IMR-90 (cell line): ENCODE measurements around the gene GNPTG. TPM values are rescaled to one million over a fixed set of nuclear protein-coding genes. Genes with fewer than 3 reads are reported as not detected.

Source experiments
- ATAC-seq: fragments of 200-7000 bp; cut with Tn5 transposase; 2 replicates; pipeline ENCODE4 v1.9.1; 2020; ENCODE audit warnings: low read depth, mild to moderate bottlenecking, moderate library complexity
- BruUV-seq: library from RNA; stranded (reverse); fragments of 400-500 nt; replicated peaks from 2 replicates; lab custom pipeline; 2021; lab: Mats Ljungman, UMichigan
- CTCF ChIA-PET: fragments of 300-600 bp; formaldehyde crosslinking; extraction: SDS; loops from one replicate; lab custom pipeline; 2021; ENCODE audit warnings: antibody characterized with exemption; lab: Yijun Ruan, JAX
- POLR2A ChIA-PET: fragments of 300-600 bp; sonication (Branson Sonifier 250); formaldehyde crosslinking; loops from one replicate; lab custom pipeline; 2022; ENCODE audit warnings: antibody characterized with exemption; ENCODE audit not compliant: unreplicated experiment; lab: Charles Lee
- DNase-seq: peaks from one replicate; pipeline ENCODE4 v3.0.0; 2013
- H2AFZ ChIP-seq: replicated peaks from 2 replicates; pipeline ENCODE3; 2013; ENCODE audit warnings: low read length, mild to moderate bottlenecking; ENCODE audit not compliant: poor library complexity
- H2AK5ac ChIP-seq: 2 replicates; pipeline ENCODE4 v1.6.1; 2013; ENCODE audit warnings: low read depth, low read length, inconsistent platforms
- H2AK9ac ChIP-seq: replicated peaks from 2 replicates; pipeline ENCODE3; 2013; ENCODE audit warnings: mild to moderate bottlenecking, low read depth, low read length, moderate library complexity; ENCODE audit not compliant: poor library complexity
- H2BK120ac ChIP-seq: 2 replicates; pipeline ENCODE4 v1.6.1; 2013; ENCODE audit warnings: low read depth, low read length, inconsistent platforms
- H2BK15ac ChIP-seq: 3 replicates; pipeline ENCODE4 v1.6.1; 2013; ENCODE audit warnings: low read depth, low read length, inconsistent platforms
- H2BK20ac ChIP-seq: 2 replicates; pipeline ENCODE4 v1.6.1; 2013; ENCODE audit warnings: low read depth, mild to moderate bottlenecking, inconsistent platforms, low read length, moderate library complexity
- H2BK5ac ChIP-seq: 2 replicates; pipeline ENCODE4 v1.6.1; 2013; ENCODE audit warnings: mild to moderate bottlenecking, low read depth, low read length, inconsistent platforms; ENCODE audit not compliant: poor library complexity, severe bottlenecking
- H3K14ac ChIP-seq: replicated peaks from 2 replicates; pipeline ENCODE4 v1.6.1; 2013; ENCODE audit warnings: low read depth, low read length, inconsistent platforms
- H3K18ac ChIP-seq: 2 replicates; pipeline ENCODE4 v1.6.1; 2013; ENCODE audit warnings: low read depth, low read length, control low read depth
- H3K23ac ChIP-seq: 2 replicates; pipeline ENCODE4 v1.6.1; 2013; ENCODE audit warnings: low read depth, low read length, inconsistent platforms
- H3K27ac ChIP-seq: 2 replicates; pipeline ENCODE4 v1.5.1; 2013; ENCODE audit warnings: mild to moderate bottlenecking, control low read depth, low read length; ENCODE audit not compliant: insufficient read depth
- H3K27me3 ChIP-seq: 2 replicates; pipeline ENCODE4 v1.6.1; 2013; ENCODE audit warnings: low read length; ENCODE audit not compliant: control insufficient read depth, insufficient read depth
- H3K36me3 ChIP-seq: 2 replicates; pipeline ENCODE4 v1.6.1; 2013; ENCODE audit warnings: low read length, mixed read lengths; ENCODE audit not compliant: control insufficient read depth, insufficient read depth
- H3K4ac ChIP-seq: 2 replicates; pipeline ENCODE4 v1.6.1; 2013; ENCODE audit warnings: low read depth, low read length, inconsistent platforms
- H3K4me1 ChIP-seq: 2 replicates; pipeline ENCODE4 v1.6.1; 2013; ENCODE audit warnings: low read length, mixed read lengths; ENCODE audit not compliant: control insufficient read depth, insufficient read depth
- H3K4me2 ChIP-seq: 2 replicates; pipeline ENCODE4 v1.6.1; 2013; ENCODE audit warnings: low read depth, mild to moderate bottlenecking, control low read depth, low read length, moderate library complexity
- H3K4me3 ChIP-seq: 2 replicates; pipeline ENCODE4 v1.5.1; 2013; ENCODE audit warnings: low read depth, mild to moderate bottlenecking, control low read depth, low read length, moderate library complexity; ENCODE audit not compliant: insufficient read depth
- H3K56ac ChIP-seq: 2 replicates; pipeline ENCODE4 v1.6.1; 2013; ENCODE audit warnings: low read length, inconsistent platforms; ENCODE audit not compliant: insufficient read depth; ENCODE audit errors: extremely low read depth
- H3K79me1 ChIP-seq, 2 experiments: 2 replicates each; pipeline ENCODE4 v1.6.1; 2013; ENCODE audit warnings: low read length in 2 of 2, inconsistent platforms in 1 of 2, low read depth in 1 of 2
- H3K9ac ChIP-seq: 2 replicates; pipeline ENCODE4 v1.6.1; 2013; ENCODE audit warnings: low read depth, low read length, control low read depth
- H3K9me1 ChIP-seq: 2 replicates; pipeline ENCODE4 v1.6.1; 2013; ENCODE audit warnings: low read length, inconsistent platforms; ENCODE audit not compliant: insufficient read depth
- H3K9me3 ChIP-seq: 2 replicates; pipeline ENCODE4 v1.6.1; 2013; ENCODE audit warnings: low read length; ENCODE audit not compliant: control insufficient read depth, insufficient read depth
- H4K20me1 ChIP-seq: 2 replicates; pipeline ENCODE4 v1.6.1; 2013; ENCODE audit warnings: low read length, inconsistent platforms; ENCODE audit not compliant: insufficient read depth
- H4K5ac ChIP-seq: 2 replicates; pipeline ENCODE4 v1.6.1; 2013; ENCODE audit warnings: mild to moderate bottlenecking, low read depth, low read length, control low read depth
- H4K8ac ChIP-seq, 2 experiments: 2 replicates each; pipeline ENCODE4 v1.6.1; 2013; ENCODE audit warnings: low read depth in 2 of 2, low read length in 2 of 2, control low read depth in 1 of 2, inconsistent platforms in 1 of 2
- H4K91ac ChIP-seq: 2 replicates; pipeline ENCODE4 v1.6.1; 2013; ENCODE audit warnings: low read depth, low read length, inconsistent platforms; ENCODE audit not compliant: insufficient read depth
- CHD1 ChIP-seq: IDR thresholded peaks from 2 replicates; pipeline ENCODE4 v1.6.1; 2012; ENCODE audit warnings: low read depth, low read length, improper control_type of control experiment
- CTCF ChIP-seq: conservative IDR thresholded peaks from 2 replicates; pipeline ENCODE4 v1.5.1; 2012; ENCODE audit warnings: mild to moderate bottlenecking, low read depth, low read length, improper control_type of control experiment
- ELK1 ChIP-seq: fragments of 150-350 bp; IDR thresholded peaks from 2 replicates; pipeline ENCODE4 v1.6.1; 2016; ENCODE audit warnings: low read depth, mild to moderate bottlenecking, low read length, moderate library complexity, borderline replicate concordance
- MAFK ChIP-seq: IDR thresholded peaks from 2 replicates; pipeline ENCODE4 v1.6.1; 2012; ENCODE audit warnings: low read depth, low read length, improper control_type of control experiment
- MXI1 ChIP-seq: IDR thresholded peaks from 2 replicates; pipeline ENCODE4 v1.6.1; 2012; ENCODE audit warnings: low read depth, mild to moderate bottlenecking, low read length, moderate library complexity, borderline replicate concordance
- POLR2A ChIP-seq: IDR thresholded peaks from 2 replicates; pipeline ENCODE4 v1.6.1; 2012; ENCODE audit warnings: mild to moderate bottlenecking, low read depth, low read length
- RAD21 ChIP-seq: IDR thresholded peaks from 2 replicates; pipeline ENCODE4 v1.6.1; 2012; ENCODE audit warnings: low read length, improper control_type of control experiment
- SMC3 ChIP-seq: fragments of 150-350 bp; IDR thresholded peaks from 2 replicates; pipeline ENCODE4 v1.6.1; 2016; ENCODE audit warnings: low read depth, mild to moderate bottlenecking, antibody characterized with exemption, low read length, moderate library complexity
- USF2 ChIP-seq: fragments of 150-350 bp; IDR thresholded peaks from 2 replicates; pipeline ENCODE4 v1.6.1; 2017; ENCODE audit warnings: mild to moderate bottlenecking, antibody characterized with exemption, low read length, low read depth
- WGBS, 2 experiments: methylation state at CpG; one replicate each; pipeline versions ENCODE4 v1.1.5 to v1.1.7; 2013; ENCODE audit warnings: missing lambda C conversion rate in 2 of 2; ENCODE audit not compliant: insufficient read length in 1 of 2; ENCODE audit errors: extremely low coverage in 2 of 2; 5-methylcytosine and 5-hydroxymethylcytosine counted together
- dilution Hi-C: fragments of 300-500 bp; cut with HindIII; formaldehyde crosslinking; loops from one replicate; pipeline ENCODE4 v1.14.3; 2018; ENCODE audit warnings: low sequenced_read_pairs; ENCODE audit not compliant: unreplicated experiment
- in situ Hi-C: fragments of 300-500 bp; cut with MboI; formaldehyde crosslinking; loops from 3 replicates; pipeline ENCODE4 v1.14.3; 2019; ENCODE audit warnings: low sequenced_read_pairs, inconsistent platforms, mixed read lengths
- intact Hi-C: fragments of 100-400 bp; cut with micrococcal nuclease; formaldehyde crosslinking; loops from 2 replicates; pipeline ENCODE4 v1.10.0; 2022
- polyA plus RNA-seq, 3 experiments: library from polyadenylated mRNA; depleted of rRNA; stranded (reverse); fragments of >200 nt; gene quantifications; 2 replicates each; pipeline ENCODE4 v1.2.3, GENCODE V29; 2012; ENCODE audit warnings: low replicate concordance in 1 of 3
- total RNA-seq: library from RNA; depleted of rRNA; stranded (reverse); fragments of >200 nt; gene quantifications from 2 replicates; pipeline ENCODE4 v1.2.3, GENCODE V29; 2012

The GNPTG gene
- total and polyA plus RNA-seq, 2 of the 4 experiments (the other 2 are of a cell fraction): 14.9 to 70.8 TPM

- Histone ChIP-seq H2AK5ac (no peak overlapping the region), H3K27me3 (no peaks in the 10 kb centered on the region), H3K56ac (no peak overlapping the region), H3K4me3 (no peak overlapping the region), H2BK20ac (no peak overlapping the region), H4K20me1 (no peaks in the 10 kb centered on the region), H3K9ac (no peak overlapping the region), H2AK9ac (no peak overlapping the region), H3K79me1 (no peaks in the 10 kb centered on the region; a peak in 1 of 4 replicates), H3K14ac (no peak overlapping the region), H3K36me3 (peaks cover 34% of the 10 kb centered on the region), H3K9me3 (no peaks in the 10 kb centered on the region), H3K27ac (no peak overlapping the region), H3K4ac (no peak overlapping the region), H2BK120ac (no peak overlapping the region), H2BK5ac (no peak overlapping the region), H4K8ac (no peak overlapping the region), H4K91ac (no peak overlapping the region), H4K5ac (no peak overlapping the region), H2BK15ac (no peak overlapping the region), H3K9me1 (0 out of 2 replicates have a peak, but pooled peaks cover 2% of the 10 kb centered on the region), H3K4me2 (no peak overlapping the region), H3K4me1 (no peaks in the 10 kb centered on the region), H2AFZ (no peak overlapping the region), H3K23ac (no peak overlapping the region), H3K18ac (no peak overlapping the region)
- in situ Hi-C loops: no loop called here
- ATAC-seq (no peak), DNase-seq (no peak)
- CTCF ChIA-PET: no interaction called here
- no TSS peak for BruUV-seq
- dilution Hi-C loops: no loop called here
- POLR2A ChIA-PET: no interaction called here
- intact Hi-C loops: no loop called here
- 87% methylated on average over 11 of the region's 16 CpGs; no CpG with 5 or more reads in 1 of the 2 experiments for WGBS, 2 experiments
- TF ChIP-seq USF2 (no peak), ELK1 (no peak), CHD1 (no peak), SMC3 (no peak), MXI1 (no peak), CTCF (no peak), RAD21 (no peak), MAFK (no peak), POLR2A (no peak)
These were observed 35.6 kb downstream of the GNPTG start for GRCh38 chr16:1387331-1387730.
